NOMO-1 (cell line): ENCODE results near the gene FGFBP3.

Source experiments
- DNase-seq, 2 experiments: peaks; one replicate each; lab custom pipeline; 2025; ENCODE audit not compliant: unreplicated experiment in 2 of 2; lab: John Stamatoyannopoulos, UW

The FGFBP3 gene

GRCh38 chr10:91909117-91909677 lies at the start of gene FGFBP3:
Gene FGFBP3, minus strand, starts transcription at chr10:91909486. Its CDS starts 517 bp downstream, at chr10:91908969.
- peak in 1 of 2 experiments; percentile 25 for DNase-seq

GRCh38 chr10:91957091-91957490 lies 47.8 kb upstream of the FGFBP3 start:
- DNase-seq, result no peak

- no peak for DNase-seq
Measured at GRCh38 chr10:91955114-91955513, 45.8 kb upstream of the FGFBP3 start.

GRCh38 chr10:91953600-91954160 lies 44.4 kb upstream of the FGFBP3 start:
- no peak for DNase-seq

- no peak for DNase-seq
Measured at GRCh38 chr10:91944880-91945630, 35.8 kb upstream of the FGFBP3 start.

GRCh38 chr10:91941426-91941825 lies 32.1 kb upstream of the FGFBP3 start:
- DNase-seq, result no peak

GRCh38 chr10:91939653-91940052 lies 30.4 kb upstream of the FGFBP3 start:
- no peak for DNase-seq

- no peak for DNase-seq
Measured at GRCh38 chr10:91935886-91936285, 26.6 kb upstream of the FGFBP3 start.

- DNase-seq, result no peak
Measured at GRCh38 chr10:91932737-91933136, 23.5 kb upstream of the FGFBP3 start.

GRCh38 chr10:91931526-91932190 lies 22.4 kb upstream of the FGFBP3 start:
- DNase-seq, result no peak

- DNase-seq, result no peak
Measured at GRCh38 chr10:91930939-91931338, 21.7 kb upstream of the FGFBP3 start.

GRCh38 chr10:91925022-91925320 lies 15.7 kb upstream of the FGFBP3 start:
- no peak for DNase-seq

GRCh38 chr10:91924212-91925021 lies 15.1 kb upstream of the FGFBP3 start:
- DNase-seq, result peak in 1 of 2 experiments; percentile 56

- DNase-seq, result peak; percentile 84 to 89
Measured at GRCh38 chr10:91923371-91924211, 14.3 kb upstream of the FGFBP3 start, which contains the start of gene BTAF1. Gene BTAF1, plus strand, starts transcription at chr10:91923770. Its CDS starts 307 bp downstream, at chr10:91924077.

- DNase-seq, result no peak
Measured at GRCh38 chr10:91919651-91920050, 10.4 kb upstream of the FGFBP3 start.

- DNase-seq, result no peak
Measured at GRCh38 chr10:91910467-91910866, 1.2 kb upstream of the FGFBP3 start.

GRCh38 chr10:91908337-91909116 lies 759 bp downstream of the FGFBP3 start:
- peak; percentile 72 to 83 for DNase-seq

- DNase-seq, result peak; percentile 38 to 43
Measured at GRCh38 chr10:91907914-91908336, 1.4 kb downstream of the FGFBP3 start.

- no peak for DNase-seq
Measured at GRCh38 chr10:91907033-91907594, 2.2 kb downstream of the FGFBP3 start.
